OCI-LY7 (cell line): ENCODE measurements around the gene DDIT4. TPM values are rescaled to one million over a fixed set of nuclear protein-coding genes. Genes with fewer than 3 reads are reported as not detected.
A peak's percentile ranks its signal among the peaks of the same experiment; 100 is the strongest.

Experiments
- BruUV-seq: library from RNA; stranded (reverse); fragments of 400-500 nt; replicated peaks from 2 replicates; lab custom pipeline; 2021; lab: Mats Ljungman, UMichigan
- CTCF ChIA-PET: fragments of 300-600 bp; sonication (Branson Sonifier 250); formaldehyde crosslinking; loops from one replicate; lab custom pipeline; 2022; ENCODE audit warnings: antibody characterized with exemption; ENCODE audit not compliant: unreplicated experiment; lab: Charles Lee
- POLR2A ChIA-PET: fragments of 300-600 bp; sonication (Branson Sonifier 250); formaldehyde crosslinking; loops from one replicate; lab custom pipeline; 2022; ENCODE audit warnings: antibody characterized with exemption; lab: Charles Lee
- DNase-seq: peaks from one replicate; pipeline ENCODE4 v3.0.0-alpha.2; 2015; ENCODE audit warnings: low spot score
- H2AFZ ChIP-seq: fragments of 200-600 bp; sonication (generic), shearing (Covaris generic); 2 replicates; pipeline ENCODE4 v1.6.1; 2014; ENCODE audit warnings: mild to moderate bottlenecking, antibody characterized with exemption, low read length, moderate library complexity
- H3K27ac ChIP-seq: fragments of 200-600 bp; sonication (generic); 2 replicates; pipeline ENCODE4 v1.5.1; 2014; ENCODE audit warnings: mixed run types, low read depth, mild to moderate bottlenecking, moderate library complexity, low read length, inconsistent platforms; ENCODE audit not compliant: poor library complexity, severe bottlenecking
- H3K36me3 ChIP-seq: fragments of 200-600 bp; sonication (generic); 2 replicates; pipeline ENCODE4 v1.6.1; 2014; ENCODE audit warnings: mild to moderate bottlenecking, antibody characterized with exemption, low read length, moderate library complexity, mixed read lengths; ENCODE audit not compliant: insufficient read depth
- H3K4me1 ChIP-seq: fragments of 200-600 bp; sonication (generic); 2 replicates; pipeline ENCODE4 v1.5.1; 2014; ENCODE audit warnings: mild to moderate bottlenecking, low read length; ENCODE audit not compliant: insufficient read depth, poor library complexity, severe bottlenecking
- H3K4me2 ChIP-seq: fragments of 200-600 bp; sonication (generic); 2 replicates; pipeline ENCODE4 v1.6.1; 2014; ENCODE audit warnings: mild to moderate bottlenecking, low read length
- H3K4me3 ChIP-seq: fragments of 200-600 bp; sonication (generic); 2 replicates; pipeline ENCODE4 v1.5.1; 2014; ENCODE audit warnings: mild to moderate bottlenecking, low read depth, low read length; ENCODE audit not compliant: poor library complexity, severe bottlenecking
- H3K79me2 ChIP-seq: fragments of 200-600 bp; sonication (generic); 2 replicates; pipeline ENCODE4 v1.6.1; 2016; ENCODE audit warnings: low read depth, mild to moderate bottlenecking, low read length, moderate library complexity, mixed read lengths; ENCODE audit not compliant: insufficient read depth
- H3K9me2 ChIP-seq: fragments of 200-600 bp; sonication (generic); 2 replicates; pipeline ENCODE4 v1.6.1; 2016; ENCODE audit warnings: mild to moderate bottlenecking, low read length, mixed read lengths; ENCODE audit not compliant: insufficient read depth
- H3K9me3 ChIP-seq: fragments of 200-600 bp; sonication (generic); 2 replicates; pipeline ENCODE4 v1.6.1; 2014; ENCODE audit warnings: mild to moderate bottlenecking, mixed run types, low read length, mixed read lengths
- H4K20me1 ChIP-seq: fragments of 200-600 bp; sonication (generic); 2 replicates; pipeline ENCODE4 v1.6.1; 2014; ENCODE audit warnings: mild to moderate bottlenecking, antibody characterized with exemption, low read length, moderate library complexity, mixed read lengths; ENCODE audit not compliant: insufficient read depth
- EZH2phosphoT487 ChIP-seq: fragments of 200-600 bp; sonication (generic); IDR thresholded peaks from 2 replicates; pipeline ENCODE4 v1.6.1; 2018; ENCODE audit warnings: low read depth, borderline replicate concordance, mild to moderate bottlenecking, mixed run types, antibody characterized with exemption, low read length, moderate library complexity, mixed read lengths
- intact Hi-C: fragments of 100-400 bp; cut with micrococcal nuclease; formaldehyde crosslinking; loops from one replicate; pipeline ENCODE4 v1.10.0; 2022; ENCODE audit not compliant: unreplicated experiment
- total RNA-seq, 2 experiments: library from RNA; depleted of rRNA in 1 of 2; stranded (reverse); fragments of >200 nt in 1 of 2; shearing (Covaris generic) in 1 of 2; gene quantifications; 2 replicates each; pipeline ENCODE4 v1.2.3, GENCODE V29; 2014 to 2022
- TF ChIP-seq, protein P1 (sequence below): fragments of 200-600 bp; sonication (generic); conservative IDR thresholded peaks from 2 replicates; pipeline ENCODE4 v1.5.1; 2014; ENCODE audit warnings: mild to moderate bottlenecking, antibody characterized with exemption, low read length, moderate library complexity, mixed read lengths

Gene DDIT4
- total RNA-seq, 2 experiments from 2014 or later, result 91.8 to 102 TPM

DNA sequence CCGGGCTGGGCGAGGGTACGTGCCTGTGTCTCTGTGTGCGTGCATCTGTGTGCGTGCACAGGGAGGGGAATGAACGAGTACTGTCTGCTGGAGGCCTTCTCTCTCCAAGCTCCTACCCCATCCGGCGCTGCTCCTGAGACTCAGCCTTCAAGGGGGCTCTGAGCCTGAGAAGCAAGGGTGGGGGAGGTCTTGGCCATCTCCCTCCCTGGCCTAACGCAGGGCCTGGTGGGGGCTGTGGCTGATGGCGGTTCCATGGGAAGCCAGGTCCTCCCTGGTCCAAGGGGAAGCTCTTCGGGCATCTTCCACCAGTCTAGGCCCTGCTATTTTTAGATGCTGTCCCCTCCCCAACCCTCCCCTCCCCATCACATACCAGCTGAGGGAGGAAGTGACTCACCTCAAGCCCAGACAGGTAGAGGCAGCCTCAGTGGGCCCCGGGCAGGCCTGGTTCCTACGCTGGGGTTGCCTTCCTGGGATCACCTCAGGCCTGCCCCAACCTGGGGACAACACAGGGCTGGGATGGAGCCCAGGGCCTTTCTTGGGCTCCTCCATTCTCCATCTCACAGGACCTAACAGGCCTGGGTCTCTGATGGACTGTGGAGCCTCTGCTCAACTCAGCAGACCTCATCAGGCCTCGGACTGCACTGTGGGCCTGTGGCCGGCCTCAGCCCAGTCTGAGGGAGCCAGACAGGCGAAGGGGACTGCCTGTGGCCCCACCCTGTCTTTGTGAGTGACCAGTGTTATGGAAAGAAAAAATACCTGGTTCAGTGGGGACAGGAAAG lies 48.7 kb downstream of the DDIT4 start:
- peak overlapping the region; percentile 97 for H3K27ac ChIP-seq
- H3K79me2 ChIP-seq, result no peaks in the 10 kb centered on the region
- no TSS peak for BruUV-seq
- intact Hi-C loops, result no loop called here
- TF ChIP-seq, protein P1, sequence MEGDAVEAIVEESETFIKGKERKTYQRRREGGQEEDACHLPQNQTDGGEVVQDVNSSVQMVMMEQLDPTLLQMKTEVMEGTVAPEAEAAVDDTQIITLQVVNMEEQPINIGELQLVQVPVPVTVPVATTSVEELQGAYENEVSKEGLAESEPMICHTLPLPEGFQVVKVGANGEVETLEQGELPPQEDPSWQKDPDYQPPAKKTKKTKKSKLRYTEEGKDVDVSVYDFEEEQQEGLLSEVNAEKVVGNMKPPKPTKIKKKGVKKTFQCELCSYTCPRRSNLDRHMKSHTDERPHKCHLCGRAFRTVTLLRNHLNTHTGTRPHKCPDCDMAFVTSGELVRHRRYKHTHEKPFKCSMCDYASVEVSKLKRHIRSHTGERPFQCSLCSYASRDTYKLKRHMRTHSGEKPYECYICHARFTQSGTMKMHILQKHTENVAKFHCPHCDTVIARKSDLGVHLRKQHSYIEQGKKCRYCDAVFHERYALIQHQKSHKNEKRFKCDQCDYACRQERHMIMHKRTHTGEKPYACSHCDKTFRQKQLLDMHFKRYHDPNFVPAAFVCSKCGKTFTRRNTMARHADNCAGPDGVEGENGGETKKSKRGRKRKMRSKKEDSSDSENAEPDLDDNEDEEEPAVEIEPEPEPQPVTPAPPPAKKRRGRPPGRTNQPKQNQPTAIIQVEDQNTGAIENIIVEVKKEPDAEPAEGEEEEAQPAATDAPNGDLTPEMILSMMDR, result no peak
- no peak for TF ChIP-seq EZH2phosphoT487
- no peak for DNase-seq
- H2AFZ ChIP-seq, result peak overlapping the region; percentile 5; the same call in 1 of the 2 replicates
- H3K9me2 ChIP-seq, result no peaks in the 10 kb centered on the region
- POLR2A ChIA-PET, result interaction anchor here (0.6 to 6.4 kb wide), 14 partner anchors 7 to 233 kb away, joined by 3 to 91 read pairs (median 5); partner anchors contain the start of gene DDIT4
- no peaks in the 10 kb centered on the region for H3K9me3 ChIP-seq
- no peaks in the 10 kb centered on the region for H3K36me3 ChIP-seq
- peak overlapping the region; percentile 82 for H3K4me2 ChIP-seq
- H3K4me1 ChIP-seq, result peaks cover 64% of the 10 kb centered on the region
- CTCF ChIA-PET, result interaction anchor here (0.6 to 2.4 kb wide), 6 partner anchors 11 to 64 kb away, joined by 3 to 7 read pairs (median 4); partner anchors contain the start of gene DDIT4
- no peaks in the 10 kb centered on the region for H4K20me1 ChIP-seq
- no peak overlapping the region for H3K4me3 ChIP-seq

DNA sequence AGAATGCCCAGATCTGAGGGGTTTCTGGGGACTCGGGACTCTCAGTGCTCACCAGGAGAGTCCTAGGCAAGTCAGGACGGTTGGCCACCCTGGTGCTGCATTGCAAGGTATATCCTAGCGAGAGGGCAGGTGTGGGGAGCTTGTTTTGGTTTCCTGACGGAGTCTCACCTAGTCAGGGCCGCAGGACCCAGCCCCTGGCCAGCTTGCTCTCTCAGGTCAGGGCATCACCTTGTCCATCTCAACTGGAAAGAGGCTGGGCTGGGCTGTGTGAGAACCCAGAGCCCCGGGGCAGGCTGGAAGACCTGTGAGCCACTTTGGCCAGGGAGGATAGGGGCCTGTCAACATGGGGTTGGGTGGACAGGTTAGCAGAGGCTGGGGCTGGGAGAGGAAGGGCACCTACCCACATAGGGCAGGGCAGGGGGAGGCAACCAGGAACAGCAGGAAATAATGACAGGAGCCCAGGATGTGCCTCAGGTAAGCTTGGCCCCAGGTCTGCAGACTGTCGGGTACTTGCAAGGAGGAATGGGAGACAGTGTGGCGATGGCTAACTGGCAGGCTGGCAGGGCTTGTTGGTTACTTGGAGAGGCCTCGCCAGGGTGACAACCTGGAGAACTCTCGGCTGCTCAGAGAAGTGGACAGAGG lies 49.5 kb downstream of the DDIT4 start:
- CTCF ChIA-PET, result interaction anchor here (1.2 kb wide), 1 partner anchor 49 kb away, joined by 4 read pairs; the partner anchor contains the start of gene DDIT4

More for the DNA sequence above, 49.5 kb downstream of the DDIT4 start:
- BruUV-seq, result no TSS peak
- Histone ChIP-seq H3K4me2 (peak overlapping the region; percentile 82), H3K9me3 (no peaks in the 10 kb centered on the region), H3K79me2 (no peaks in the 10 kb centered on the region), H4K20me1 (no peaks in the 10 kb centered on the region), H3K27ac (peak overlapping the region; percentile 97), H3K36me3 (no peaks in the 10 kb centered on the region), H2AFZ (peak overlapping the region; percentile 5; the same call in 1 of the 2 replicates), H3K4me1 (peaks cover 64% of the 10 kb centered on the region), H3K9me2 (no peaks in the 10 kb centered on the region), H3K4me3 (no peak overlapping the region)
- intact Hi-C loops, result no loop called here
- TF ChIP-seq EZH2phosphoT487, result no peak
- TF ChIP-seq, protein P1, result no peak
- DNase-seq, result no peak
- POLR2A ChIA-PET, result interaction anchor here (0.8 to 6.4 kb wide), 5 partner anchors 10 to 104 kb away, joined by 3 to 91 read pairs (median 4); no protein-coding TSS in a partner anchor
